Measurements from ENCODE around the gene IDH3G. TPM values are rescaled to one million over a fixed set of nuclear protein-coding genes. Genes with fewer than 3 reads are reported as not detected.

Gene IDH3G
- total RNA-seq, 1 experiment from 2014 or later: 43.2 TPM

- Histone ChIP-seq H2BK12ac (ENCODE audit: insufficient read length, low read depth, low read length) (no peak overlapping the region), H2AFZ (ENCODE audit: low read length) (no peak overlapping the region), H2BK5ac (ENCODE audit: insufficient read length, low read length) (no peak overlapping the region), H4K20me1 (ENCODE audit: control insufficient read depth, insufficient read depth, insufficient read length) (no peaks in the 10 kb centered on the region), H2BK120ac (ENCODE audit: low read depth, low read length, poor library complexity, severe bottlenecking) (no peak overlapping the region), H3K14ac (ENCODE audit: insufficient read depth, low read length) (no peak overlapping the region), H3K18ac (ENCODE audit: insufficient read length, low read depth, low read length) (no peak overlapping the region), H3K4me1 (ENCODE audit: insufficient read depth, low read length) (no peaks in the 10 kb centered on the region), H4K5ac (ENCODE audit: insufficient read length, low read depth, low read length) (no peak overlapping the region), H3K9me3 (ENCODE audit: control insufficient read depth, low read depth, low read length) (no peaks in the 10 kb centered on the region), H3K27ac (ENCODE audit: insufficient read length, low read depth, low read length) (no peak overlapping the region), H3K79me2 (ENCODE audit: insufficient read depth, low read length) (no peaks in the 10 kb centered on the region), H3K56ac (ENCODE audit: insufficient read length, low read depth, low read length) (no peak overlapping the region), H3K23ac (ENCODE audit: insufficient read length, low read depth, low read length) (no peak overlapping the region), H3K27me3 (ENCODE audit: insufficient read depth, low read length) (no peaks in the 10 kb centered on the region), H2BK15ac (ENCODE audit: low read depth, low read length) (no peak overlapping the region), H2AK5ac (ENCODE audit: insufficient read length, low read length) (no peak overlapping the region), H3T11ph (ENCODE audit: low read length) (no peak overlapping the region), H3K23me2 (ENCODE audit: insufficient read length, low read depth, low read length, poor library complexity, severe bottlenecking) (no peaks in the 10 kb centered on the region), H3K79me1 (ENCODE audit: insufficient read depth, low read depth, low read length, poor library complexity, severe bottlenecking) (no peaks in the 10 kb centered on the region), H3K4ac (ENCODE audit: low read depth, low read length) (no peak overlapping the region), H4K91ac (ENCODE audit: insufficient read length, low read depth, low read length) (no peak overlapping the region), H3K4me2 (ENCODE audit: insufficient read depth, insufficient read length, low read length) (no peak overlapping the region), H3K9ac (ENCODE audit: extremely low read depth, insufficient read length, low read length) (no peak overlapping the region), H4K8ac (replicated peaks; ENCODE audit: insufficient read length, low read depth, low read length) (no peak overlapping the region), H2BK20ac (ENCODE audit: low read depth, low read length, poor library complexity, severe bottlenecking) (no peak overlapping the region)
- DNase-seq: no peak
- H3K27ac Mint-ChIP-seq: no peak overlapping the region
- no CpG with 5 or more reads among the region's 42 CpGs for WGBS (ENCODE audit: extremely low coverage, insufficient read length, low lambda C conversion rate)
- H3K36me3 Mint-ChIP-seq (ENCODE audit: insufficient read depth in 1 of 3, low read depth in 3 of 3): peaks cover 0 to 5% (median 3%) of the 10 kb centered on the region in 3 experiments; a peak in 5 of 7 replicates
- H3K4me1 Mint-ChIP-seq: peaks cover 4 to 8% of the 10 kb centered on the region in 2 experiments
- H3K9me3 Mint-ChIP-seq: peaks cover 31 to 54% of the 10 kb centered on the region in 2 experiments
- H3K4me3 Mint-ChIP-seq: no peak overlapping the region; a peak in 1 of 5 replicates
- peaks cover 2% of the 10 kb centered on the region; the same call in 1 of the 2 replicates for H3K27me3 Mint-ChIP-seq (ENCODE audit: low read depth)
- no peak for TF ChIP-seq CTCF (conservative IDR thresholded peaks at IDR 0.05)
These were observed 18.7 kb downstream of the IDH3G start for GRCh38 chrX:153775293-153776119.

Data from H9 (cell line).